Hematopoietic multipotent progenitor cell (in vitro differentiated cells): ENCODE results near the gene PLP1. TPM values are rescaled to one million over a fixed set of nuclear protein-coding genes. Genes with fewer than 3 reads are reported as not detected.
"Not testable (repeated sequence)": the region's sequence is repeated elsewhere in the genome, so short reads cannot be mapped to it uniquely, and the experiment has no call there.

Source experiments
- DNase-seq, 3 donors: peaks; one replicate each; pipeline ENCODE4 v3.0.0-alpha.2; 2011 to 2015; ENCODE audit warnings: low read depth in 2 of 3, low spot score in 2 of 3
- total RNA-seq: library from RNA; depleted of rRNA; stranded (reverse); fragments of >200 nt; gene quantifications from one replicate; pipeline ENCODE4 v1.2.3, GENCODE V29; 2012

PLP1 gene
- total RNA-seq, 1 donor: not detected

DNA sequence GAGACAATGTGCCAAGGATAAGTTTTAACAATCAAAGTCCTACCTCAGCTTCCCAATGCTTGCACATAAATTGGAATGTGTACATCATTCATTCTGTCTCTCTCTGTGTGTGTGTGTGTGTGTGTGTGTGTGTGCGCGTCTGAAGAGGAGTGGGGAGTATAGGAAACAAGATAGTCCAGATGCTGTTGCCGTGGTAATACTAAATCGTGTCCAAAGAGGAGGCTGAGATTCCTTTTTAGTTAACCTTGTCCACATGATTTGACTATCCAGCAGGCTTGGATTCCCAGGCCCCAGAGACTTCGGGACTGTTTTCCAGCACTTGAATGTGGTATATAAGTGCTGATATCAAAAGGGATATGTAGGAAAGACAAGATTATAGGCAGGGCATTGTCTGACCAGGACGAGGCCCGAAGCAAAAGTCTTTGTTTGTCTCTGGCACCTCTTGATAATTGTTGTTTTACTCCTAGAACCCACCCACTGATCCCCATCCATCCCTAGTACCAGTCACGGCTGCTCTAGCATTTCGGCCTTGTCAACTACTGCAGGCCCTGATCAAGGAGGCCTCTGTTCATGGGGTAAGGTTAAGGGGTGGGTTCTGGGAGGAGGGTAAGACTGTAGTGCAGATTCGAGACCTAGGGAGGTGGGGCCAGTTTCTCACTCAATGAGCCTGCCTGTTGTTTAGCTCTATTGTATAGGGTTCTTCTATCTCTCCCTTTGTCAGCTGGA is 3.9 kb downstream of the PLP1 start:
- DNase-seq: no peak

DNA sequence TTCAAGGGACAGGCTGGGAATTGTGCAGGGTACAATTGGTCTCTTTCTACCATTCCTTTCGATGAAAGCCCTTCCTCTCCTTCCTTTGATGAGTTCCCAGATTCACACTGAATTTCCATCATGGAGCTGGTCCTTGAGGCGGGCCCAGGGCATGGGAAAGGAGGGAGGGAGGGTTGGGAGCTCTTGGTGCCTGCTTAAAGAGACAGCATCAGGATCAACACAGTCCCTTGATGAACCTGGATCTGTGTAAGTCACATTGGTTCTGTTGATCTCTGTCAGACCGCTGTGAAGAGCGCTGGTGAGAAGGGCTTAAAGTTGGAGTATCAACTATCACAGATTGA is 4.4 kb downstream of the PLP1 start:
- no peak for DNase-seq

DNA sequence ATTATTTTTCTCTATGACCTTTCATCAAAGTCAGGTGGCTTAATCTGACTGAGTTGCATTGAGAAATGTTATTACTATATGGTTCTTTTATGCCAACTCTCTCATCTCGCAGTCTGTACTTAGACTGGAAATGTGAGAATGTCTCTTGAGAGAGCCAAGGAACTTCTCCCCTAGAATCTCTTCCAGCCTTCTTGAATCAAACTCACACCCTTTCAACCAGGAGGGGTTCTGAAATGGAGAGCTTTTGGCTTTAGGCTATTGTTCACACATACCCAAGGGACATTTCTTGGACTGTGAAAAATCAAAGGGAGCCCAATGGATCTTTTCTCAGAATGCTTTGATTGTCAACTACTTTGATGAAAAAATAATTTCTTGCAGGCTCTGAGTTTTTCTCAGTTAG is 5.1 kb downstream of the PLP1 start:
- DNase-seq: no peak

DNA sequence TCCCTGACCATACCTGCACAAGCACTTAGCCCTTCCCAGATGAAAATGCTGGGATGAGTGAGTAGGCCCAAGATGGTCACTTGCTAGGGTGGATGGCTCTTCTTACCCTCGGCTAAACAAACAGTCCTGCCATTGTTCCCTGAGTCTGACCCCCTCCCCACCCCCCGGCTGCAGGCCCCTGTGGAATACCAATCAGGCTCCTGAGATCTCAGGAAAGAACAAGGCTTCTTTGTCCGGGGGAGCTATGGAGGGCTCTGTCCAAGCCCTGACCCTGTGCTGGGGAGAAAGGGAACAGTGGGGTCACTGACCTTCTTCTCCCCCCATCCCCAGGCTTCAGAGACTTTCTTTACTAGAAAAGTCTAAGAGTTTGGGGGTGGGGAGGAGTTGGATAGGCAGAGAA is 6.0 kb downstream of the PLP1 start:
- DNase-seq: no peak

DNA sequence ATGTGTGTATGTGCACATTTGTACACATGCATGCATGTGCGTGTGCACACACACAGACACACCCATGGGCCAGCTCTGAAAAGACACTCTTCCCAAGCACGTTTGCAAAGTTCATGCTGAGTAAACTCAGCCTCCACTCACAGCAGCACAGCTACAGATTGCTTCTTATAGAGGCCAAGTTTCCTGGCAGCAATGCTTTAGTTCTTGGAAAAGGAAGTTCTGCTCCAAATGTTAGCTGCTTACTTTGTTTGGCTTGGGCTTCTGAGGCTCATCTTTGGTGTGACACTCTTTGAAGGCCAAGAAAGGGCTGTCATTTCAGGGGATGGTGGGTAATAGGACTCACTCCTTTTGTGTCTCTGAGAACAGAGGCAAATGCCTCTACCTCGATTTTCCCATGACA is 6.6 kb downstream of the PLP1 start:
- DNase-seq: no peak

DNA sequence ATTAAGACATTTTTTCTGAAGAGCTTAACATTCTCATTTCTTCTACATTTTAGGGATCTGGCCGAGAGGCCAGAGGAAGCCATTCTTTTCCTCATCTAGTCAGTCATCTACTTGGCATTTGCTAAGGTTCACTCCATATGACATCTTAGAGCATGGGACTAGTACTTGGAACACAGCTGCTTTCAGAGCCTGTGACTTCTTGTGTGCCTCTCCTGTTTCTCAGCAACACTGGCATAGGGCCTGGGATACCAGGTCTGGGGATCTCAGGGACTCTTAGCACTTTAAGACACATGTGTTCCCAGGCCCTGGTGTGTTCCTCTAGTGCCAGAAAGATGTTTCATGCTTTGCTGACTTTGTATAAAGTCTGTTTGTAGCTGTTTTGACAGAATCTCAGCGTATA is 7.3 kb downstream of the PLP1 start:
- DNase-seq: no peak

DNA sequence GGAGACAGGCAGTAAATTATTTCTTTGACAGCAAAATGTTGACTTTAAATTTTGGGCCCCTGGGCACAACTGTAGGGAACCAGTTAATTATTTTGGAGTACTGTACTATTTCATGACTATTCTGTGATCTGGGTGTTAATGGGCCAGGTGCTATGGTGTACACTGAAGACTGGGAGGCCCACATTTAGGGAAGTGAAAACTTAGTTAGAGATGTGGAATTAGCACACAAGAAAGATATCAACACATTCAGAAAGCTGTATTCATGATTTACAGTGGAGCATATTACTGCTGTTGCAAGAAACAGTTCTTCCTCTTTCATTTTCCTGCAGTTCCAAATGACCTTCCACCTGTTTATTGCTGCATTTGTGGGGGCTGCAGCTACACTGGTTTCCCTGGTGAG is 12.4 kb downstream of the PLP1 start:
- DNase-seq: no peak

DNA sequence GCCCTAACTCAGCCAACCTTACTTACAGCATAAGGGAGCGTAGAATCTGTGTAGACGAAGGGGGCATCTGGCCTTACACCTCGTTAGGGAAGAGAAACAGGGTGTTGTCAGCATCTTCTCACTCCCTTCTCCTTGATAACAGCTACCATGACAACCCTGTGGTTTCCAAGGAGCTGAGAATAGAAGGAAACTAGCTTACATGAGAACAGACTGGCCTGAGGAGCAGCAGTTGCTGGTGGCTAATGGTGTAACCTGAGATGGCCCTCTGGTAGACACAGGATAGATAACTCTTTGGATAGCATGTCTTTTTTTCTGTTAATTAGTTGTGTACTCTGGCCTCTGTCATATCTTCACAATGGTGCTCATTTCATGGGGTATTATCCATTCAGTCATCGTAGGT is 14.6 kb downstream of the PLP1 start:
- no peak for DNase-seq

DNA sequence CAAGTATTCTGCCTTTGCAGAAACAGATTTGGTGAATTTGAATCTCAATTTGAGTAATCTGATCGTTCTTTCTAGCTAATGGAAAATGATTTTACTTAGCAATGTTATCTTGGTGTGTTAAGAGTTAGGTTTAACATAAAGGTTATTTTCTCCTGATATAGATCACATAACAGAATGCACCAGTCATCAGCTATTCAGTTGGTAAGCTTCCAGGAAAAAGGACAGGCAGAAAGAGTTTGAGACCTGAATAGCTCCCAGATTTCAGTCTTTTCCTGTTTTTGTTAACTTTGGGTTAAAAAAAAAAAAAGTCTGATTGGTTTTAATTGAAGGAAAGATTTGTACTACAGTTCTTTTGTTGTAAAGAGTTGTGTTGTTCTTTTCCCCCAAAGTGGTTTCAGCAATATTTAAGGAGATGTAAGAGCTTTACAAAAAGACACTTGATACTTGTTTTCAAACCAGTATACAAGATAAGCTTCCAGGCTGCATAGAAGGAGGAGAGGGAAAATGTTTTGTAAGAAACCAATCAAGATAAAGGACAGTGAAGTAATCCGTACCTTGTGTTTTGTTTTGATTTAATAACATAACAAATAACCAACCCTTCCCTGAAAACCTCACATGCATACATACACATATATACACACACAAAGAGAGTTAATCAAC is 15.3 kb downstream of the PLP1 start:
- DNase-seq: no peak

DNA sequence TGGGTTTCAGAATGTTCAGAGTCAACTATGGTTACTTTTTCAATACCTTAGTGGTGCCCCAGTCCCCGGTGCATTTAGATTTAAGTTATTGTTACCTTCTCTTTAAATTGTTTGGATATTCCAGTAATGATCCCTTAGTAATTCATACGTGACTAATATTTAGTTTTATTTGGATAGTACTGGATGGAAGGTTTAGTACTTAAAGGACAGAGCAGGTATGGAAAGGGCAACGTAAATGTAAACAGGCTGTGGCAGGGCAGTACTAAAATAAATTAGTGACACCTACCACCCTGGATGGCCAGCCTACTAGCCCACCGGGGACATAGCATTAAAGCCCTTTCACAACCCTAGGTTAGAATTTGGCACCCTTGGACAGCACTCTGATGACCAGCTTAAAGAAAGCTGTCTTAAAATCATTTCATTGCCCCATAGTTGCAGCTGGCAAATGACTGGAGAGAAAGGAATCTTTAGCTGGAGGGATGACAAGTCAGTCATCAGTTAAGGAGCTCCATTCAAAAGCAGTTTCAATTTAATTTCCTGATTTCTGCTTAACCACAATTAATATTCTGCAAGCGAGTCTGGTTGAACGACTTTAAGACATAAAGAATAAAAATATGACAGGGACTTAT is 16.4 kb downstream of the PLP1 start:
- DNase-seq: no peak

DNA sequence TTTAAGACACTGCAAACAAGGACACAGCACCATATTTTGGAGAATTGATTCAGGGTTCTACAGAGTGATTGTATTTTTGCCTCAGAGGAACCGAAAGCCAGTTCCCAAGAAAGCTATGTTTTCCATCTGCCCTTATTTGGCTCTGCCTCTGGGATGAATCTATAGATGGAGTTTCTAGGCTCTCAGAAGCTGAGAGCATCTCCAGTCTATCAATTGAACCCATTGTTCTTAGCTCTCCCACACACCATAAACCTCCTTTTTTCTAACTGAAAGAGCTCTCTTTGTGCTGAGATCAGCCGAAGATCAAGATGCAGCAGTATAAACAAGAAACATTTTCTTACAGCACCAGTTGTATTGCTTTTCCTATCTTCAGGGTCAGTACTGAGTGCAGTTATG is 16.9 kb downstream of the PLP1 start:
- DNase-seq: no peak

DNA sequence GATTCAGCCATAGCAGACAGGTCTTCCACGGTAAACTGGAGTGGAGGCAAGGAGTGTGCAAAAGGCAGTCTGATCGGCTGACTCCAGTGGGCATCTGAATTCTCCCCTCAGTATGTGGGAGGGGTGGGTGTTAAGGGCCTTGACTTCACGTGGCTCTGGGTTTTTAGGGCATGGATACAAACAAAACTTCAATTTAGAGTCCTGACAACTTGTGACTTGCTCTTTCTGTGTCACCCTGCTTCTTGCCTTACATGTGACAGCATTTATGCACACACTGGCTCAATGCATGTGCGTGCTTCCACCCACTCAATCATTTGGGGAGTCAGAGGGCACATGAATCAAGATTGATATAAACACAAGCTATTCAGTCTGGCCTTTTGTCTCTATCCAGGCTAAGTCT is 17.5 kb downstream of the PLP1 start:
- no peak for DNase-seq

DNA sequence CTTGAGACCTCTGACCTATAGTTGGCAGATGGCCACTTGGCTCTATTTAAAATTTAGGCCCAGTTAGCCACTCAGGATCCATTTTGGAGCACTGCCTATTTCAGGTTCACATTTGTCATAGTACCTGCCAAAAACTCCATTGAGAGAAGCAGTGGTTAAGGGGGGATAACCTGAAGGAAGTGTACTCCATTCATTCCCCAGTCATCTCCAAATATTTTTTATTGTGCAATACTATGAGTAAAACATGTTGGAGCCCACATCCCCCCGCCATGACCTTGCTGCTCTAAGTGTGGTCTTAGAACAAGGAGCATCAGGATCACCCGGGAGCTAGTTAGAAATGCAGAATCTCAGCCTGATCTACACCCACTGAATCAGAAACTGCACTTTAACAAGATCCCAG is 21.1 kb downstream of the PLP1 start:
- DNase-seq: no peak

DNA sequence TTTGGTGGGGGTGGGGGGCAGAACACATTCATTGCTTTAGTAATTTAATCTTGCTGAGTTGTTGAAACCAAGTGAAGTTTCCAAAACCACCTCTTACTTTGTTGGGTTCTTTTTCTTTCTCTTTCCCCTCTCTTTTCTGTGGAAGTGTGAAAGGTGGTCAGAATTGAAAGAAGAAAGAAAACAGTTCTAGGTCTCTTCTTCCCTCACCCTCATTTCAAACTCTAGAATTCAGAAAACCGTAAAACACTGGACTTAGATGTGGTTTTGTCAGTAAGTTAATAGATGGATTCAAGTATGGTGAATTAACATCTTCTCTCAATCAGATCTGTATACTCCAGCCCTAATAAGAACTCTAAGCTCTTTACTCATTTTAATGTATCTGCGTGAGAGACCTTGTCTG is 23.7 kb downstream of the PLP1 start:
- DNase-seq: no peak

DNA sequence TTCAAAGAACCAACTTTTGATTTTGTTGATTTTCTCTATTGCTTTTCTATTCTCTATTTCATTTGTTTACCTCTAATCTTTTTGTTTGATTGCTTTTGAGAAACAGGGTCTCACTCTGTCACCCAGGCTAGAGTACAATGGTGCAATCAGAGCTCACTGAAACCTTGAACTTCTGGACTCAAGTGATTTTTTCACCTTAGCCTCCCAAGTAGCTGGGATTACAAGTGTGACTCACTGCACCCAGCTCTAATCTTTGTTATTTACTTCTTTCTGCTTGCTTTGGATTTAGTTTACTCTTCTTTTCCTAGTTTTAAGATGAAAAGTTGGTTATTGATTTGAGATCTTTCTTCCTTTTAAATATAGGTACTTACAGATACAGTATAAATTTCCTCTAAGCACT is 29.2 kb downstream of the PLP1 start:
- DNase-seq: no peak

DNA sequence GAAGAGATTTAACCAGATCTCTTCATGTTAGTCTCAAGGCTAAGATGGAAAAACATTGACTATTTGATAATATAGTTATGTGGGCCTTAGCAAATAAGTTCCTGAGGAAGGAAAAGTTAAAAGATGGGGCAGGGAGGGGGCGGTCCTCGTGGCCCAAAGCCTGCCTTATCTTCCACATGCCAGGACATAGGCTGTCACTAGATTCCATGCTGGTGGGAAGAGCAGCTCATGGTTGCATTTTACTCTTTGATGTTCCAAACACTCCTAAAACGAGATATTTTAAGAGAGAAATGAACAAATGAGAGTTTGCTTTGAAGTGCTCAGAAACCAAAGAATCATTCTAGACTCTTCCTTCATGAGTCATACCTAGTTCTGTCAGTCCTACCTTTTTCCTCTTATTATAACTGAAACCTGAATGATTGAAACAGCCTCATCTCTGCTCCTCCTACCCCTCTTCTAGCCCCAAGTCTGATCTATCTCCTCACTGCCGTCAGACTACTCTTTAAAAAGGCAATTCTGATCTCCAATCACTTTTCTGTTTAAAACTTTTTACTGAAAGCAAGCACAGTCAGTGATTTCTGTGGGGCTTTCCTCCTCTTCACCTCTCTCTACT is 30.3 kb downstream of the PLP1 start:
- no peak for DNase-seq

DNA sequence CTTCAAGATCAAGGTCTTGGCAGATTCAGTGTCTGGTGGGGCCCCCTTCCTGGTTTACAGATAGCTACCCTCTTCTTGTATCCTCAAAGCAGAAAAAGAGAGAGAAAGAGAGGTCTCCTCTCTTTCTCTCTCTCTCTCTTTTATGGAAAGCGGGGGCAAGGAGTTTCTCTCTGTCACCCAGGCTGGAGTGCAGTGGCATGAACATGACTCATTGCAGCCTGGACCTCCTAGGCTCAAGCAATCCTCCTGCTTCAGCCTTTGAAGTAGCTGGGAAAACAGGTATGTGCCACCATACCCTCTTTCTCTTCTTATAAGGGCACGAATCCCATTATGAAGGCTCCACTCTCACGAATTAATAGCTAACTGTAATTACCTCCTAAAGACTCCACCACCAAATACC is 35.2 kb downstream of the PLP1 start:
- no peak for DNase-seq

DNA sequence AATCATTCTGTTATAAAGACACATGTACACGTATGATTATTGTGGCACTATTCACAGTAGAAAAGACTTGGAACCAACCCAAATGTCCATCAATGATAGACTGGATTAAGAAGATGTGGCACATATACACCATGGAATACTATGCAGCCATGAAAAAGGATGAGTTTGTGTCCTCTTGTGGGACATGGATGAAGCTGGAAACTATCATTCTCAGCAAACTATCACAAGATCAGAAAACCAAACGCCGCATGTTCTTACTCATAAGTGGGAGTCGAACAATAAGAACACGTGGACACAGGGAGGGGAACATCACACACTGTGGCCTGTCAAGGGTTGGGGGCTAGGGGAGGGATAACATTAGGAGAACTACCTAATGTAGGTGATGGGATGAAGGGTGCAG is 40.5 kb downstream of the PLP1 start:
- DNase-seq: peak in 1 of 3 donors; percentile 0

DNA sequence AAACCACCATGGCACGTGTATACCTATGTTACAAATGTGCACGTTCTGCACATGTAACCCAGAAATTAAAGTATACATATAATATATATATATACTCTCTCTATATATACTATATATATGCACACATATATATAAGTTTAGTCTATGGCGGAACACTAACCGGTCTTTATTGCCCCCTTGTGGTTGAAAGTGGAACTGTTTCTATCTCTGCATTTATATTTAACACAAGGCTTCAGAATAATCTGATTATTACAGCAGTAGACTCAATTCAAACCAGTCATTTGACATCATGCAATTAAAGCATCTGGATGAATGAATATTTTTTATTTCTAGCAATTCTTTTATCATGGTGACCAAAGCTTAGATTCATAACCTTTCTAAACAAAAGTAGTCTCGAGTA is 40.9 kb downstream of the PLP1 start:
- DNase-seq: peak; percentile 26 to 68 (median 37)

DNA sequence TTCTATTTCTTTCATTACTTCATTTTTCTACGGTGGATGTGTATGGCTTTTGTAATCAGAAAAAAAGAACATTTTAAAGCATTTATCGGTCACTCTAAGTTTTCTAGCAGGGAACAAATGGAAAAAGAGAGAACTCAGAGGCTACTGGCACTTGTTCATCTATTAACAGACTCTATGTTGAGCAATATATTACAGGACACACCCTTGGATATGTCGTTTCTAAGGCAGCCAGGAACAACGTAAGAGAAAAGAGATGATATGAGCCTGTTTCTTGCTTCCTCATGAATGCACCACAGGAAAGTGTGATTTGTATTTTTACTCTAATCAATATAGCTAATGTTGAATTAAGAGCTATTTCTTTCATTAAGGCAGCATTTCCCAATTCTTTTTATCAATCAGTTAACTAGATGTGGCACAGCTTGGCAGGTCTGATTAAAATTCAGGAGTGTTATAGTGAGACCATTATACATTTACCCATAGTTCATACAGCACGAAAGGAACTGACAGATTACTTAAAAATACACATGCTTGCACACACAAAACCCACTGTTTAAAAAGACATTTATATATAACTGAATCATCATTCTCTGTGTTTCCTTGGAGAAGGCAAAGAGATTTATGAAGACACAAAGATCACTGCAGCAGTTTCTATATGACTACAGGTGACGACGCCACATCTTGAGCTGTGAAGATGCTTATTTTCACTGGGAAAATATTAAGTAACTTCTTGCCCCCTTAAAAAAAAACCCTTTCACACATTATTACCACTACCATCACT is 42.4 kb downstream of the PLP1 start:
- no peak for DNase-seq

DNA sequence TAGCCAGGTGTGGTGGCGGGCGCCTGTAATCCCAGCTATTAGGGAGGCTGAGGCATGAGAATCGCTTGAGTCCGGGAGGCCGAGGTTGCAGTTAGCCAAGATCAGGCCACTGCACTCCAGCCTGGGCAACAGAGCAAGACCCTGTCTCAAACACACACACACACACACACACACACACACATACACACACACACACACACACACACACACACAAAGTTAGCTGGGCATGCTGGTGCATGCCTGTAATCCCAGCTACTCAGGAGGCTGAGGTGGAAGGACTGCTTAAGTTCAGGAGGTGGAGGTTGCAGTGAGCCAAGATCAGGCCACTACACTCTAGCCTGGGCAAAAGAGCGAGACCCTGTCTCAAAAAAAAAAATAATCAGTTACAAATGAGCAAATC is 44.2 kb downstream of the PLP1 start:
- not testable (repeated sequence) for DNase-seq
